ENCODE results near the gene CYB561D2. TPM values are rescaled to one million over a fixed set of nuclear protein-coding genes. Genes with fewer than 3 reads are reported as not detected.

Gene CYB561D2
- total RNA-seq, 4 donors from 2014 or later: 4.7 to 10.9 (median 9.0) TPM

DNA sequence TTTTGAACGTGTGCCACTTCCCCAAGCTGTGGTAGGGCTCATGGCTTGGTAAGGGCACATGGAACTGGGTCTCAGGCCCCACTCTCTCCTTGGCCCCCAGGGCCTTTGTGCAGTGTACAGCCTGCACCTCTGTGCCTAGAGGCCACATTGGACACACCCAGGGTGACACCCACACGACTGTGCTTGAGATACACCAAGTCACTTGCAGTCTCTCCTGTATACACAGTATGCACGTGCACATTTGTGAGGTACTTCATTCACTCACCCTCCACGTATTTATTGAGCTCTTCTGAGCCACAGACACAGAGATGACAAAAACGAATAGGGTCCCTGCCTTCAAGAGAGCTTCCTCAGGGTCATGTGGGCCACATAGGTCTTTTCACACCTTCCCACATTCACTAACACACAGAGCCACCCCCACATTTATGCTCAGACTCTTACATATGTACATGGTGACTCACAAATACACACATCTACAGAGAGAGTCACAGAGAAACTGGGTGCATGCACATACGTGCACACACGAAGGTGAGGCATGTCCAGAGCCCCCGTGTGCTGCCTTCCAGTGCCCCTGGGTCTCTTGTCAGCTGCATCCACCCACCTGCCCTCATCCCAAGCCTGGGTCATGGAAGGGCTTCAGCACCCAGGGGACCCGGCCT, 18.5 kb downstream of the CYB561D2 start:
- WGBS, 2 donors (ENCODE audit: low coverage in 1 of 2): 36 to 74% methylated on average over 3 to 4 of the region's 9 CpGs
- TF ChIP-seq, protein P1, sequence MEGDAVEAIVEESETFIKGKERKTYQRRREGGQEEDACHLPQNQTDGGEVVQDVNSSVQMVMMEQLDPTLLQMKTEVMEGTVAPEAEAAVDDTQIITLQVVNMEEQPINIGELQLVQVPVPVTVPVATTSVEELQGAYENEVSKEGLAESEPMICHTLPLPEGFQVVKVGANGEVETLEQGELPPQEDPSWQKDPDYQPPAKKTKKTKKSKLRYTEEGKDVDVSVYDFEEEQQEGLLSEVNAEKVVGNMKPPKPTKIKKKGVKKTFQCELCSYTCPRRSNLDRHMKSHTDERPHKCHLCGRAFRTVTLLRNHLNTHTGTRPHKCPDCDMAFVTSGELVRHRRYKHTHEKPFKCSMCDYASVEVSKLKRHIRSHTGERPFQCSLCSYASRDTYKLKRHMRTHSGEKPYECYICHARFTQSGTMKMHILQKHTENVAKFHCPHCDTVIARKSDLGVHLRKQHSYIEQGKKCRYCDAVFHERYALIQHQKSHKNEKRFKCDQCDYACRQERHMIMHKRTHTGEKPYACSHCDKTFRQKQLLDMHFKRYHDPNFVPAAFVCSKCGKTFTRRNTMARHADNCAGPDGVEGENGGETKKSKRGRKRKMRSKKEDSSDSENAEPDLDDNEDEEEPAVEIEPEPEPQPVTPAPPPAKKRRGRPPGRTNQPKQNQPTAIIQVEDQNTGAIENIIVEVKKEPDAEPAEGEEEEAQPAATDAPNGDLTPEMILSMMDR (IDR thresholded peaks at IDR 0.05): no peak
- TF ChIP-seq EP300 (IDR thresholded peaks at IDR 0.05): no peak
- no peak for TF ChIP-seq POLR2AphosphoS5 (IDR thresholded peaks at IDR 0.05)
- TF ChIP-seq POLR2A (IDR thresholded peaks at IDR 0.05): no peak
- Histone ChIP-seq H3K36me3 (no peaks in the 10 kb centered on the region), H3K9me3 (no peaks in the 10 kb centered on the region), H3K4me1 (peaks cover 0 to 20% (median 10%) of the 10 kb centered on the region in 3 donors), H3K4me3 (no peak overlapping the region), H3K27me3 (peaks cover 5% of the 10 kb centered on the region), H3K27ac (no peak overlapping the region)
- ATAC-seq: no peak

DNA sequence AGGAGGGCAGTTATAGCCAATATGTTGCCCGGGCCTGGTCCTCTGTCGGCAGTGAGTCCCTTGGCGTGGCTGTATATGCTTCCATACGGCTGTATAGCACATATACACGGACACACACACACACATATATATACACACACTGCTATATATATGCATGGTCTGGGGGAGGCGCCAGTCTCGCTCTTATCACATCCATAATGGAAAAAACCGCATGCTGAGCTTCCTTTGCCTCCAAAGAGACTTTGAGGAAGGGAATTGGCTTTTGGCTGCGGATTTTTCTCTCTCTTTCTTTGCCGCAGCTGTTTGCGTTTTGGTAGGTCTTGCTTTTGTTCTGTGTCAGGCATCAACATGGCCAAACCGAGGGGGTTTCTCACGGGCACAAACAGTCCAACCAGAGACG, 19.9 kb downstream of the CYB561D2 start:
- no peak for ATAC-seq
- no peak for TF ChIP-seq EP300 (IDR thresholded peaks at IDR 0.05)
- no peak for TF ChIP-seq POLR2AphosphoS5 (IDR thresholded peaks at IDR 0.05)
- TF ChIP-seq POLR2A (IDR thresholded peaks at IDR 0.05): no peak
- TF ChIP-seq, protein P1 (IDR thresholded peaks at IDR 0.05): no peak
- Histone ChIP-seq H3K9me3 (no peaks in the 10 kb centered on the region), H3K4me3 (no peak overlapping the region), H3K36me3 (no peaks in the 10 kb centered on the region), H3K4me1 (peaks cover 0 to 7% (median 3%) of the 10 kb centered on the region in 3 donors), H3K27ac (no peak overlapping the region), H3K27me3 (peaks cover 5% of the 10 kb centered on the region)
- WGBS, 2 donors (ENCODE audit: low coverage in 1 of 2): 100% methylated on average over 1 of the region's 14 CpGs; no CpG with 5 or more reads in 1 of the 2 donors

DNA sequence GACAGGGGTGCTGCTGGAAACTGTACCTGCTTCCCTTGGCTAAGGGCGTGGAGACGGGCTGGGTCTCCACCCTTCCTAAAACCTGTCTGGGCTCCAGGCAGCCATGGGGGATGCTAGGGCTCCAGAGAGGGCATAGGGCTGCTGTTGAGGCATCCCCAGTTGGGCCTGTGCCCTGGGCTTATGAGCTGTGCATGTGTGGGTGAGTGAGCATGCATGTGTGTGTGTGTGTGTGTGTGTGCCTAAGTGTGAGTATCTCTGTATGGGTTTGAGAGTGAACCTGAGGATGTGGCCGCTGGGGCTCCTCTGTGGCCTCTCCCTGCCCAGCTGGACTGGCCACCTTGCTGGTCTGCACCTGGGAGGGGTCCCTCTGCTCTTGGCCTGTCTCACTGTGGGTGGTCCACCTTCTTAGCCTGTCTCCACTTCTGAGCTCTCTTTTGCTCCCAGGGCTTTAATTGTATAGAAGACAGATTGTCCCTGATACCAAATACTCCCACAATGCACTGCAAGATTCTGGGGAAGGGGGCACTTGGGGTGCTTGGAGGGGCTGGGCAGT, 20.5 kb downstream of the CYB561D2 start:
- 50 to 82% methylated on average over 1 to 2 of the region's 3 CpGs for WGBS, 2 donors (ENCODE audit: low coverage in 1 of 2)

DNA sequence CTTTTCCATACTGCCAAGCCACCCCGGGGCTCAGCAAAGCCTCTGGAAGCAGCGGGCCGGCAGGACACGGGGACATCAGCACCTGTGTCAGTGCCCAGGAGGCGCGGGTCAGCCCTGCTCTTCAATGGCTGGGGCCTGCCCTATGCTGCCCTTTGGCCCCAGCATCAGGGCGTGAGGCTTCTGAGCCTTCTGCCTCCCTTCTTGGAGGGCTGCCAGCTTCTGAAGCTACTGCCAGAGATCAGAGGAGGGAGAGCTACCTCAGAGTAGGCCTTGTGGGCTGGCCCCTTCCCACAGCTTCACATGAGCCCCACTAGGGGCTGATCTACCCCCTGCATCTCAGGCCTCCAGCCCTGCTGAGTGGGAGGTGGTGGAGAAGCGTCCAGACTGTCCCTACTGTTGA, 21.7 kb downstream of the CYB561D2 start:
- H3K9me3 ChIP-seq: no peaks in the 10 kb centered on the region
- H3K36me3 ChIP-seq: no peaks in the 10 kb centered on the region
- TF ChIP-seq POLR2AphosphoS5 (IDR thresholded peaks at IDR 0.05) (no peak), EP300 (IDR thresholded peaks at IDR 0.05) (no peak), POLR2A (IDR thresholded peaks at IDR 0.05) (no peak)
- TF ChIP-seq, protein P1 (IDR thresholded peaks at IDR 0.05): no peak
- H3K27ac ChIP-seq: no peak overlapping the region
- no peak overlapping the region for H3K4me3 ChIP-seq
- WGBS, 2 donors (ENCODE audit: low coverage in 1 of 2): 60% methylated on average over 1 of the region's 8 CpGs; no CpG with 5 or more reads in 1 of the 2 donors
- H3K27me3 ChIP-seq: peaks cover 5% of the 10 kb centered on the region
- no peak for ATAC-seq
- H3K4me1 ChIP-seq: no peaks in the 10 kb centered on the region

More for the DNA sequence above, 20.5 kb downstream of the CYB561D2 start:
- Histone ChIP-seq H3K4me1 (peaks cover 0 to under 1% (median 0%) of the 10 kb centered on the region in 3 donors), H3K27me3 (peaks cover 5% of the 10 kb centered on the region), H3K36me3 (no peaks in the 10 kb centered on the region), H3K27ac (no peak overlapping the region), H3K4me3 (no peak overlapping the region), H3K9me3 (no peaks in the 10 kb centered on the region)
- TF ChIP-seq, protein P1 (IDR thresholded peaks at IDR 0.05): no peak
- no peak for ATAC-seq
